ENCODE data around the gene CHRNA4.

Gene CHRNA4

GRCh38 chr20:63314015-63314471 lies 47.1 kb downstream of the CHRNA4 start:
- no peak overlapping the region for H3K4me3 ChIP-seq (ENCODE audit: low read depth, low read length)
- no peak for TF ChIP-seq CTCF (IDR thresholded peaks at IDR 0.05; ENCODE audit: borderline replicate concordance, insufficient read depth, low read depth, low read length)

- no peak overlapping the region for H3K4me3 ChIP-seq (ENCODE audit: low read depth, low read length)
- TF ChIP-seq CTCF (IDR thresholded peaks at IDR 0.05; ENCODE audit: borderline replicate concordance, insufficient read depth, low read depth, low read length) = no peak
These were observed 47.7 kb downstream of the CHRNA4 start for GRCh38 chr20:63313349-63314014.

GRCh38 chr20:63312690-63313348 lies 48.3 kb downstream of the CHRNA4 start:
- H3K4me3 ChIP-seq (ENCODE audit: low read depth, low read length) = no peak overlapping the region
- no peak for TF ChIP-seq CTCF (IDR thresholded peaks at IDR 0.05; ENCODE audit: borderline replicate concordance, insufficient read depth, low read depth, low read length)

- no peak for TF ChIP-seq CTCF (IDR thresholded peaks at IDR 0.05; ENCODE audit: borderline replicate concordance, insufficient read depth, low read depth, low read length)
- H3K4me3 ChIP-seq (ENCODE audit: low read depth, low read length) = no peak overlapping the region
These were observed 48.9 kb downstream of the CHRNA4 start for GRCh38 chr20:63312273-63312672.

GRCh38 chr20:63311833-63312243 lies 49.3 kb downstream of the CHRNA4 start:
- TF ChIP-seq CTCF (IDR thresholded peaks at IDR 0.05; ENCODE audit: borderline replicate concordance, insufficient read depth, low read depth, low read length) = no peak
- no peak overlapping the region for H3K4me3 ChIP-seq (ENCODE audit: low read depth, low read length)

GRCh38 chr20:63311186-63311832 lies 49.8 kb downstream of the CHRNA4 start:
- TF ChIP-seq CTCF (IDR thresholded peaks at IDR 0.05; ENCODE audit: borderline replicate concordance, insufficient read depth, low read depth, low read length) = no peak
- H3K4me3 ChIP-seq (ENCODE audit: low read depth, low read length) = no peak overlapping the region
